PFSK-1 (cell line): ENCODE measurements around the gene PDGFC.

Experiments
- FOXP2 ChIP-seq: optimal IDR thresholded peaks from 2 replicates; pipeline ENCODE3; 2011; ENCODE audit warnings: borderline replicate concordance, control low read depth, inconsistent platforms; ENCODE audit not compliant: insufficient read depth; ENCODE audit errors: extremely low read length, extremely low read depth
- POLR2AphosphoS5 ChIP-seq: IDR thresholded peaks from 2 replicates; pipeline ENCODE4 v1.6.1; 2012; ENCODE audit warnings: low read depth, mild to moderate bottlenecking, control low read depth, low read length, moderate library complexity
- SIN3A ChIP-seq: IDR thresholded peaks from 2 replicates; pipeline ENCODE4 v1.6.1; 2012; ENCODE audit warnings: mild to moderate bottlenecking, low read length, moderate library complexity, borderline replicate concordance; ENCODE audit not compliant: insufficient read depth
- TAF1 ChIP-seq: IDR thresholded peaks from 2 replicates; pipeline ENCODE4 v1.6.1; 2012; ENCODE audit warnings: low read length, control low read depth, borderline replicate concordance; ENCODE audit not compliant: insufficient read depth
- TF ChIP-seq, protein P1 (sequence below), 2 experiments: IDR thresholded peaks; 2 replicates each; pipeline versions ENCODE4 v1.6.1 to v1.8.0; 2011 to 2012; ENCODE audit warnings: low read depth in 2 of 2, low read length in 2 of 2, control low read depth in 1 of 2, inconsistent platforms in 1 of 2, mild to moderate bottlenecking in 1 of 2, moderate library complexity in 1 of 2; ENCODE audit not compliant: insufficient read depth in 1 of 2

The PDGFC gene

DNA sequence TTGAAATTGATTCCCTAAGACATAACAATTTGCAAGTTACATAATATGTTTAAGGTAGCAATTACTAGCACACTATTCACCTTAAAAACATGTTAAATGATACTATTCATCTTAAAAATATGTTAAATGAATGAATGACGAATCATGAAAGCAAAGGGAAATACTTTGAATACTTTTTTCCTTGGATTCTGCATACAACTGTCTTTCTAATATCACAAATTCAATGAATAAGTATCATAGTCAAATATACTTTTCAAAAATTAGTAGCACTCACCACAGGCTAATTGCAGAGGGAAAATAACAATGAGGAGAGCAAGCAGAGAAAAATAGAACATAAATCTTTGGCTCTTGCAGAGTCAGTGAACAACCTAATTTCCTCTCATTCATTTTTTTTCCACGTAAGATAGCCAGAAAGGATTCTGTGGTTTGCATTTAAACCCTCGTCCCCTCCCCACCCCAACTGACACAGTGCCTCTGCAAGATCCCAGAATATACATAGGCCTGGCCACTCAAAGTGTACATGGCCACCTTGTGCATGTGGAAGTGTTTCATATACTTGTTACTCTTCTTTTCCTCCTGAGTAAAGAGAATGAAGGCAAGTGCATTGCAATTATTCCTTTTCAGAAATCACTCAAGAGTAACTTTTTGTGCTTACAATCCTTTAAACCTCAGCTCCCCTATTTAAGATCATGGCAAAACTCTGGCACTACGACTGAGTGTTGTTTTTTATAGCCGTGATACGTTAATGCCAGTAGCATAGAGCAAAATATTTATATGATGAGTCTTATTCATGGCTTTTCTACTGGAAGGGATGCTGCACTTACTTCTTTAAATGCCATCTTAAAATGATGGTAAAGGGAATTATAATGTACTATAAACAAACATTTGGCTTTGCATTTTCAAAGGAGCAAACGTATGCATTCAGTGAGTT lies 236.4 kb downstream of the PDGFC start:
- TF ChIP-seq SIN3A (no peak), POLR2AphosphoS5 (no peak), FOXP2 (no peak), TAF1 (no peak)
- TF ChIP-seq, protein P1, sequence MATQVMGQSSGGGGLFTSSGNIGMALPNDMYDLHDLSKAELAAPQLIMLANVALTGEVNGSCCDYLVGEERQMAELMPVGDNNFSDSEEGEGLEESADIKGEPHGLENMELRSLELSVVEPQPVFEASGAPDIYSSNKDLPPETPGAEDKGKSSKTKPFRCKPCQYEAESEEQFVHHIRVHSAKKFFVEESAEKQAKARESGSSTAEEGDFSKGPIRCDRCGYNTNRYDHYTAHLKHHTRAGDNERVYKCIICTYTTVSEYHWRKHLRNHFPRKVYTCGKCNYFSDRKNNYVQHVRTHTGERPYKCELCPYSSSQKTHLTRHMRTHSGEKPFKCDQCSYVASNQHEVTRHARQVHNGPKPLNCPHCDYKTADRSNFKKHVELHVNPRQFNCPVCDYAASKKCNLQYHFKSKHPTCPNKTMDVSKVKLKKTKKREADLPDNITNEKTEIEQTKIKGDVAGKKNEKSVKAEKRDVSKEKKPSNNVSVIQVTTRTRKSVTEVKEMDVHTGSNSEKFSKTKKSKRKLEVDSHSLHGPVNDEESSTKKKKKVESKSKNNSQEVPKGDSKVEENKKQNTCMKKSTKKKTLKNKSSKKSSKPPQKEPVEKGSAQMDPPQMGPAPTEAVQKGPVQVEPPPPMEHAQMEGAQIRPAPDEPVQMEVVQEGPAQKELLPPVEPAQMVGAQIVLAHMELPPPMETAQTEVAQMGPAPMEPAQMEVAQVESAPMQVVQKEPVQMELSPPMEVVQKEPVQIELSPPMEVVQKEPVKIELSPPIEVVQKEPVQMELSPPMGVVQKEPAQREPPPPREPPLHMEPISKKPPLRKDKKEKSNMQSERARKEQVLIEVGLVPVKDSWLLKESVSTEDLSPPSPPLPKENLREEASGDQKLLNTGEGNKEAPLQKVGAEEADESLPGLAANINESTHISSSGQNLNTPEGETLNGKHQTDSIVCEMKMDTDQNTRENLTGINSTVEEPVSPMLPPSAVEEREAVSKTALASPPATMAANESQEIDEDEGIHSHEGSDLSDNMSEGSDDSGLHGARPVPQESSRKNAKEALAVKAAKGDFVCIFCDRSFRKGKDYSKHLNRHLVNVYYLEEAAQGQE (IDR thresholded peaks at IDR 0.05; ENCODE audit: insufficient read depth in 1 of 2, low read depth in 2 of 2, low read length in 2 of 2), result no peak

DNA sequence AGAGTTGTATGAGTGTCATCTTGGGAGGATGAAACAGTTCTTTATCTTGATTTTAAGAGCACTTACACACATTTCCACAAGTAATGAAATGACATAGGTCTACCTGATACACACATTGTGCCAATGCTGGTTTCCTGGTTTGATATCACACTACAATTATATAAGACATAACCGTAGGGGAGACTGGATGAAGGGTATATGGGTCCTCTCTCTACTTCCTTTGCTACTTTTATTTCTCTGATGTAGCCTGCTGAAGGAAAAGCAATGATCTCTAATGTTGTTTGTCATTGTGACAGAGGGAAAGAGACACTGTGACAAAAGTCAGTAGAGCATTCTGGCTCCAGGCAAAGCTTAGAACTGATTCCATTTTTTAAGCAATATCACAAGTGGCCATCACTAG lies 238.0 kb downstream of the PDGFC start:
- TF ChIP-seq POLR2AphosphoS5, result no peak
- TF ChIP-seq SIN3A, result no peak
- TF ChIP-seq, protein P1 (IDR thresholded peaks at IDR 0.05; ENCODE audit: insufficient read depth in 1 of 2, low read depth in 2 of 2, low read length in 2 of 2), result no peak
- no peak for TF ChIP-seq TAF1
- TF ChIP-seq FOXP2, result no peak

DNA sequence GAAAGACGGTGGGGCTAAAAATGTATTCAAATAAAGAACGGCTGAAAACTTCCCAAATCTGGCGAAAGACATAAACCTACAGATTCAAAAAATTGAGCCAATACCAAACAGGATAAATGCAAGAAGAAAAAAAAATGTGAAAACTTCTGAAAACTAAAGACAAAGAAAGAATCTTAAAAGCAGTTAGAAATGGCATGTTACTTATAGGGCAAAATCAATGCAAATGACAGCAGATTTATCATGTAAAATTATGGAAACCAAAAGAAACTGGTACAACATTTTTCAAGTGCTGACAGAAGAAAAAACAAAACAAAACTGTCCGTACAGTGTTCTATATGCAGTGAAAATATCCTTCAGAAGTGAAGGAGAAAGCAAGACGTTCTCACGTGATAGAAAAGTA lies 239.0 kb downstream of the PDGFC start:
- TF ChIP-seq SIN3A, result no peak
- TF ChIP-seq TAF1, result no peak
- TF ChIP-seq, protein P1 (IDR thresholded peaks at IDR 0.05; ENCODE audit: insufficient read depth in 1 of 2, low read depth in 2 of 2, low read length in 2 of 2), result no peak
- TF ChIP-seq POLR2AphosphoS5, result no peak
- TF ChIP-seq FOXP2, result no peak

DNA sequence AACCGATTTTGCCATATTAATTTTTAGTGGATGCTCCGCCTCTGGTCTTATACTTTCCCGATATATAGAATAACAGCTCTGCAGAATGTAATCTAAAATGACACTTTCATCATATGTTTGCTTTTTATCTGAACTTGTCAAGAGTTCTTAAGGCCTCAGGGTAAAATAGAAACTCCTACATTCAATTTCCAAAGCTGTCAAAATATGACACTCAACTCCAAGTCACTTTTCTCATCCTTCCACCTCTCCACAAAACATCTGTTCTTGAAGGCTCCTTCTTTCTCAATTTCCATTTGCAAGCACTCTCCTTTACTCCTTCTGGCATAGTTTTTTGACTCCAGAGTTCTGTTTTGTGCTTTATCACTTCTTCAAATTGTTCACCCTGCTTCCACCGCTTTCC lies 242.2 kb downstream of the PDGFC start:
- TF ChIP-seq POLR2AphosphoS5, result no peak
- TF ChIP-seq SIN3A, result no peak
- TF ChIP-seq, protein P1 (IDR thresholded peaks at IDR 0.05; ENCODE audit: insufficient read depth in 1 of 2, low read depth in 2 of 2, low read length in 2 of 2), result no peak
- TF ChIP-seq FOXP2, result no peak
- TF ChIP-seq TAF1, result no peak
